ENCODE measurements around the gene GIMAP2.

The GIMAP2 gene

DNA sequence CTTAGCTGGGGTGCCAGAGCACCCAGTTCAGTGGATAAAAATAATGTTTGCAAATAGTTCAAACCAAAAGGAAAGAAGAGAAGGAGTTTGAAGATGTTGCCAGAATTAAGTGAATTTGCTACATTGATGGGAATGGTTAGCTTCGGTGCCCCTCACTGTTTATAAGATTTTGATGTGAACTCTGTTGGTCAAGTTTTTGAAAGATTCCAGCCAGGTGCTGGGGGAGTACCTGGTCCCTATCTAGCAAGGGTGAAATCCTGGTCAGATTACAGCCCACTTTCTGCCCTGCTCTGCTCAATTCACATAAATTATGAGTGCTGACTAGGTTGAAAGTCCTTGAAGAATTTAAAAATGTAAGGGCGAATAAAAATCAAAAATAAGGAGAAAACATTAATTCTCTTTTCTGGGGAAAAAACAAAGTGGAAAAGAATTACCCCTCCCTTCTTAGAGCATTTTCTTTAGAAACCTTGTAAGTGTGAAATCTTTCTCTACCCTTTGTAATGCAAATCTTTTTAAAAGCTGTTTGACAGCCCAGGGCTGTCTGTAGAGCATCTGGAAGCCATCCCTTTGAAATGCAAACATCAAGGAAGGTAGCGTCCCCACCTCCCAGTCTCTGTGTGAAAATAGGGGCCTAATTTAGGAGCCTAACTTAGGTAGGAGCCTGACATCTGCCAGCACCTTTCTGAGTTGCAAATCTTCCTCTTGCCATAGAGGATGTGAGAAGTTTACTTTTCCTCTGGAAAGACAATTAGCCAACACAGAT, 50.3 kb downstream of the GIMAP2 start:
- no peak for DNase-seq

DNA sequence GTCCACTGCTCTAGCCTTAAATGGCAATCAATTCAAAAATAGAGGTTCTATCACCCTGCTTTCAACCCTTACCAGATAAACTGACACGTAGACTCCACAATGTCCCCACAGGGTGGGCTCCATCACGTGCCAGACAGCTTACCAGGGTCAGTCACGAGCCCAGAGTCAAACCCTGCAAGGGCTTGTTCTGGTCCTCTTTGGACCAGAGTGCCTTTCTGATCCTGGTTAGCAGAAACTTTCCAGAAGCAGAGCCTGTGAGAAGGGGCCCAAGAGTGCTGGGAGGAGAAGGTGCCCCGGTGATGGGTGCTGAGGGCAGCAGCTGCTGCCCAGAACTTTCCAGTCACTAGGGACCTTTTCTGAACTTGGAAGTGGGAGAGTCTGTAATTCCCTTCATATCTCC, 51.4 kb downstream of the GIMAP2 start:
- no peak for DNase-seq

DNA sequence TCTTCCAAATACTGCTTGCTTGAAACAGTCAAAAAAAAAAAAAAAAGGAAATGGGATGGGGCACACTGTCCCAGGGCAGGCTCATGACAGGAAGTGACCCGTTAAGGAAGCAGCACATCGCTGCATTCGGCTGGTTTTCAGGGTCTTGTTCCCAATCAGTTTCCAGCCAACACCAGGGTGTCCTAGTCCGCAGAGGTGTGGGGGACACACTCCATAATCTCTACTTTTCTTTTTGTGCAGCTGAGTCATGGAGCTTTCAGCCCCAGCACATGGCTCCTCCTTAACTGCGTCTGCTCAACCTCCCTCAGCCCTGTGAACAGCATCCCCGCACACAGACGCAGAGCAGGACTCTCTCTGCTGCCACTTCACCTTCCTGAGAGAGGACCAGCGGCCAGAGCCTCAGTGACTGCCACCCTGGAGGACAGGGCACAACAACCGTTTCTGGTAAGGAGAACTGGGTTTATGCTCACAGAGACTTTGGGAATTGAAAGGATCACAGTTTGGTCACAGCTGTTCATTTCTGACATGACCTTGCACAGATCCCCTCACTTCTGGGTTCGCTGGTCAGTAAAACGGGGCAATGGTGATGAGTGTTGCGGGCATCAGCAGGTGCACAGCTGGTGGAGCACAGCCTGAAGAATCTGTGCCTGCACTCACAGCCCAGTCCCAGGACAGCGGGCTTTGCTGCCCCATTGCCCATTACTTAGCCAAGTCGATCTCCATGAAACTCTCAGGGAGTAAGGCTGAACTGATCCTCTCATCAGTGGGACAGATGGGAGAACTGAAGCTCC, 52.0 kb downstream of the GIMAP2 start, which contains the start of gene GIMAP5:
Gene GIMAP5 (plus strand): TSS at position 154 of the 791 bp plus-strand sequence. CDS start 3,467 bp downstream, outside the sequence.
- DNase-seq: no peak

DNA sequence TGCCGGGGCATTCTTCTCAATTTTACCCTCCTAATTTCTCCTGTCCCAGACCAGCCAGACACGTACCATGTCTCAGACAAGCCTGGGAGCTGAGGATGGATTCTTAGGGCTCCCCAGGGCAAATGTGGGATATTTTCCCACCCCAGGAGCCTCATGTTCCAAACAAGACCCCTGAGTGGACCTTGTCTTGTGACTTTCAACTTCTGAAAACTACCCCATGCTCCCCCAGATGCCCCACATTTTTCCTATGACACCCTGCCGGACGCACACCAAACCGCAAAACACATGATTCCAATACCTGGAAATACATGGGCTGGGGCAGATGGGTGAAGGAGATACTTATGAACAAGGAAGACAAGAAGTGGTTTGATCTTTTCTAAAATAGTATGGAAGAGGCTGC, 52.6 kb downstream of the GIMAP2 start:
- no peak for DNase-seq

DNA sequence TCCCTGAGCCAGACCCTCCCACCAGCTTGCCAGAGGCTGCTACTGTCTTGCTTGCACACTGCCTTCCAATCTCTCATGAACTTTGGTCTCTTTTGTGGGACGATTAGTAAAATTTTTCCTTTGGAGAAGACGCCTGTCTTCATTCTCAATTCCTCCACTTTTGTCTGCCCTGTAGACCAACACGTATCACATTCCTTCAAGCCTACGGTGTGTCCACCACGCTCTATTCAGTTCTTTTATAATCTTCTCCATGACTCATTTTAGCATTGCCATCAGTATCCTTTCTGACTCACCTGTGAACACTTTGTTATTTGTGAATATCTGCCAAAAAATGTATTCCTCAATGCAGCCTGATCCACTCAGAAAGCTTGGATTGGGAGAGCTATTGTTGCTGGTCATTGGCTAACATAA, 53.1 kb downstream of the GIMAP2 start:
- no peak for DNase-seq

DNA sequence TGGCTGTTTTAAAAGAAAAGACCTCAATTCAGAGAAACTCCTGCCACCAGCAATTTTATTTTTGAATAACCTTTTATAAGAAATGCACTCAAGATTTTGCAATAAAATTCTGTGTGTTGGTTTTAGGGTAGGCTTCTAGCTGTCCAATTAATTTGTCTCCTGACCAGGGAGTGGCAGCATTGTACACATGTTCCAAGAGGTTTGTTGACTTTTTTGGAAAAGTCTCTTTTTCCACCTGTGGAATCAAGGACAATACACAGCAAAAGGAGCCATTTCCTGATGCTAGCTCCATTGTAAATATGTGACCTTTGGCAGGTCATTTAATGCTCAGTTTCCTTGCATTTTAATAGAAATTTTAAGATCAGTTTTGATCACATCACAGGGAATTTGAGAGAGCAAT, 53.5 kb downstream of the GIMAP2 start:
- no peak for DNase-seq

DNA sequence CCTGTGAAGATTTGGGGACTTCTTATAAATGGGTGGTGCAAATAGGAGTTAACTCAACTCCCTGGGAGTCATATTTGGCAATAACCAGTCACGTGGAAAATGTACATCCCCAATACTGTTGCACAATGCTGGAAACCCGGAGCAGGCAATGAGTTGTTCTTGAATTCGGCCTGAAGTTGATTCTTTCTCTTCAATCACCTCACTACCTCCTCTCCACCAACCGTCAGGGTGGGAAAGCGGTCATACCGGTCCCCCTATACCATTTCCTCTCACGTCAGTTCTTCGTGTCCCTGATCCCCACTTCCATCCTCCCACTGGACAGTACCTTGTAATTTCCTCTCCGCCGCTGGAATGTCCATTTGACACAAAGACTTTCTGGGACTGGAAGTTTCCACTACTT, 54.5 kb downstream of the GIMAP2 start:
- DNase-seq: no peak

DNA sequence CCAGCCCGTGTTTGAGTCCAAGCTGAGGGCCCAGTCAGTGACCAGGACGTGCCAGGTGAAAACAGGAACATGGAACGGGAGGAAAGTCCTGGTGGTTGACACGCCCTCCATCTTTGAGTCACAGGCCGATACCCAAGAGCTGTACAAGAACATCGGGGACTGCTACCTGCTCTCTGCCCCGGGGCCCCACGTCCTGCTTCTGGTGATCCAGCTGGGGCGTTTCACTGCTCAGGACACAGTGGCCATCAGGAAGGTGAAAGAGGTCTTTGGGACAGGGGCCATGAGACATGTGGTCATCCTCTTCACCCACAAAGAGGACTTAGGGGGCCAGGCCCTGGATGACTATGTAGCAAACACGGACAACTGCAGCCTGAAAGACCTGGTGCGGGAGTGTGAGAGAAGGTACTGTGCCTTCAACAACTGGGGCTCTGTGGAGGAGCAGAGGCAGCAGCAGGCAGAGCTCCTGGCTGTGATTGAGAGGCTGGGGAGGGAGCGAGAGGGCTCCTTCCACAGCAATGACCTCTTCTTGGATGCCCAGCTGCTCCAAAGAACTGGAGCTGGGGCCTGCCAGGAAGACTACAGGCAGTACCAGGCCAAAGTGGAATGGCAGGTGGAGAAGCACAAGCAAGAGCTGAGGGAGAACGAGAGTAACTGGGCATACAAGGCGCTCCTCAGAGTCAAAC, 56.9 kb downstream of the GIMAP2 start:
- no peak for DNase-seq

Measured in GDM1 (cell line).